Activated CD4-positive, alpha-beta T cell treated with anti-CD3 and anti-CD28 coated beads, Interleukin-2, amount 10 ng/mL, durations not matched to agents 24 days and 14 days (primary cell): ENCODE results near the gene CES5A. TPM values are rescaled to one million over a fixed set of nuclear protein-coding genes. Genes with fewer than 3 reads are reported as not detected.
"Not testable (repeated sequence)": the region's sequence is repeated elsewhere in the genome, so short reads cannot be mapped to it uniquely, and the experiment has no call there.

Experiments
- DNase-seq: peaks from one replicate; pipeline ENCODE4 v3.0.0; 2022
- H3K27ac Mint-ChIP-seq: one replicate; pipeline ENCODE4 v1.8.0; 2022; ENCODE audit warnings: mild to moderate bottlenecking, mixed read lengths
- H3K27me3 Mint-ChIP-seq: one replicate; pipeline ENCODE4 v1.8.0; 2022; ENCODE audit warnings: mixed read lengths
- H3K36me3 Mint-ChIP-seq: one replicate; pipeline ENCODE4 v1.8.0; 2022; ENCODE audit warnings: low read depth, mild to moderate bottlenecking, mixed read lengths
- H3K4me1 Mint-ChIP-seq: one replicate; pipeline ENCODE4 v1.8.0; 2021; ENCODE audit warnings: mixed read lengths
- H3K4me3 Mint-ChIP-seq: one replicate; pipeline ENCODE4 v1.8.0; 2022; ENCODE audit warnings: mild to moderate bottlenecking, moderate library complexity, mixed read lengths
- H3K9me3 Mint-ChIP-seq: one replicate; pipeline ENCODE4 v1.8.0; 2021; ENCODE audit warnings: mixed read lengths
- intact Hi-C: fragments of 100-400 bp; cut with micrococcal nuclease; formaldehyde crosslinking; loops from one replicate; pipeline ENCODE4 v1.15.1; 2023
- total RNA-seq: library from RNA; stranded (reverse); gene quantifications from 2 replicates; pipeline ENCODE4 v1.2.3, GENCODE V29; 2022

Gene CES5A
- not detected in 2 replicates for total RNA-seq

GRCh38 chr16:55875273-55875672 lies at the start of gene CES5A:
Gene CES5A (minus strand): TSS chr16:55875373. CDS start chr16:55875221, 152 bp downstream.
- no peaks in the 10 kb centered on the region for H3K27me3 Mint-ChIP-seq
- no peaks in the 10 kb centered on the region for H3K9me3 Mint-ChIP-seq
- DNase-seq = no peak
- H3K27ac Mint-ChIP-seq = no peak within 1 kb of the TSS
- no peak within 1 kb of the TSS for H3K4me3 Mint-ChIP-seq
- intact Hi-C loops = no loop called here
- no peaks in the 10 kb centered on the region for H3K4me1 Mint-ChIP-seq
- H3K36me3 Mint-ChIP-seq = no peaks in the 10 kb centered on the region

GRCh38 chr16:55922662-55923061 lies 47.5 kb upstream of the CES5A start:
- Mint-ChIP-seq H3K27me3 (peaks cover 21% of the 10 kb centered on the region), H3K27ac (no peak overlapping the region), H3K4me1 (no peaks in the 10 kb centered on the region), H3K36me3 (no peaks in the 10 kb centered on the region), H3K4me3 (no peak overlapping the region), H3K9me3 (no peaks in the 10 kb centered on the region)
- DNase-seq = no peak
- intact Hi-C loops = no loop called here

GRCh38 chr16:55917373-55918160 lies 42.4 kb upstream of the CES5A start:
- no peak for DNase-seq
- Mint-ChIP-seq H3K4me3 (no peak overlapping the region), H3K27me3 (peaks cover 4% of the 10 kb centered on the region), H3K36me3 (no peaks in the 10 kb centered on the region), H3K4me1 (no peaks in the 10 kb centered on the region), H3K9me3 (no peaks in the 10 kb centered on the region), H3K27ac (no peak overlapping the region)
- intact Hi-C loops = no loop called here

GRCh38 chr16:55915096-55915827 lies 40.1 kb upstream of the CES5A start:
- Mint-ChIP-seq H3K27ac (no peak overlapping the region), H3K27me3 (peaks cover 3% of the 10 kb centered on the region), H3K36me3 (no peaks in the 10 kb centered on the region), H3K9me3 (peaks cover 3% of the 10 kb centered on the region), H3K4me3 (no peak overlapping the region), H3K4me1 (no peaks in the 10 kb centered on the region)
- no peak for DNase-seq
- intact Hi-C loops = no loop called here

GRCh38 chr16:55914383-55914782 lies 39.2 kb upstream of the CES5A start:
- DNase-seq = no peak
- Mint-ChIP-seq H3K4me3 (no peak overlapping the region), H3K36me3 (no peaks in the 10 kb centered on the region), H3K4me1 (no peaks in the 10 kb centered on the region), H3K27ac (no peak overlapping the region), H3K27me3 (peaks cover 3% of the 10 kb centered on the region), H3K9me3 (peaks cover 3% of the 10 kb centered on the region)
- intact Hi-C loops = no loop called here

- H3K4me1 Mint-ChIP-seq = no peaks in the 10 kb centered on the region
- no peaks in the 10 kb centered on the region for H3K36me3 Mint-ChIP-seq
- H3K27ac Mint-ChIP-seq = no peak overlapping the region
- H3K27me3 Mint-ChIP-seq = peaks cover 1% of the 10 kb centered on the region
- no peak for DNase-seq
- intact Hi-C loops = no loop called here
- H3K9me3 Mint-ChIP-seq = peaks cover 3% of the 10 kb centered on the region
- H3K4me3 Mint-ChIP-seq = no peak overlapping the region
Observed at GRCh38 chr16:55913716-55914115, 38.5 kb upstream of the CES5A start.

- H3K4me3 Mint-ChIP-seq, DNase-seq, H3K27ac Mint-ChIP-seq, H3K9me3 Mint-ChIP-seq, H3K4me1 Mint-ChIP-seq, H3K36me3 Mint-ChIP-seq, H3K27me3 Mint-ChIP-seq, intact Hi-C loops: not testable (repeated sequence)
Observed at GRCh38 chr16:55913121-55913520, 37.9 kb upstream of the CES5A start.

- intact Hi-C loops = no loop called here
- no peak overlapping the region for H3K4me3 Mint-ChIP-seq
- H3K27me3 Mint-ChIP-seq = no peaks in the 10 kb centered on the region
Observed at GRCh38 chr16:55912022-55912421, 36.8 kb upstream of the CES5A start.

GRCh38 chr16:55911616-55912015 lies 36.4 kb upstream of the CES5A start:
- Mint-ChIP-seq H3K9me3 (peaks cover 3% of the 10 kb centered on the region), H3K4me3 (no peak overlapping the region), H3K36me3 (no peaks in the 10 kb centered on the region), H3K4me1 (no peaks in the 10 kb centered on the region), H3K27me3 (no peaks in the 10 kb centered on the region), H3K27ac (no peak overlapping the region)
- DNase-seq = no peak
- intact Hi-C loops = no loop called here

More at GRCh38 chr16:55912022-55912421, 36.8 kb upstream of the CES5A start:
- Mint-ChIP-seq H3K27ac (no peak overlapping the region), H3K4me1 (no peaks in the 10 kb centered on the region), H3K36me3 (no peaks in the 10 kb centered on the region), H3K9me3 (peaks cover 3% of the 10 kb centered on the region)
- DNase-seq = no peak

- no peaks in the 10 kb centered on the region for H3K4me1 Mint-ChIP-seq
- peaks cover 3% of the 10 kb centered on the region for H3K9me3 Mint-ChIP-seq
- H3K27ac Mint-ChIP-seq = no peak overlapping the region
- H3K36me3 Mint-ChIP-seq = no peaks in the 10 kb centered on the region
- H3K27me3 Mint-ChIP-seq = no peaks in the 10 kb centered on the region
- no peak for DNase-seq
- no peak overlapping the region for H3K4me3 Mint-ChIP-seq
- intact Hi-C loops = no loop called here
Observed at GRCh38 chr16:55909876-55910275, 34.7 kb upstream of the CES5A start.

- no peak for DNase-seq
- intact Hi-C loops = no loop called here
- H3K36me3 Mint-ChIP-seq = no peaks in the 10 kb centered on the region
Observed at GRCh38 chr16:55908641-55909040, 33.5 kb upstream of the CES5A start.

GRCh38 chr16:55907661-55908060 lies 32.5 kb upstream of the CES5A start:
- no peaks in the 10 kb centered on the region for H3K27me3 Mint-ChIP-seq
- no peaks in the 10 kb centered on the region for H3K36me3 Mint-ChIP-seq
- H3K9me3 Mint-ChIP-seq = peaks cover 16% of the 10 kb centered on the region
- no peak overlapping the region for H3K27ac Mint-ChIP-seq
- no peak for DNase-seq
- intact Hi-C loops = no loop called here
- no peak overlapping the region for H3K4me3 Mint-ChIP-seq
- H3K4me1 Mint-ChIP-seq = no peaks in the 10 kb centered on the region

More at GRCh38 chr16:55908641-55909040, 33.5 kb upstream of the CES5A start:
- Mint-ChIP-seq H3K27me3 (no peaks in the 10 kb centered on the region), H3K4me1 (no peaks in the 10 kb centered on the region), H3K9me3 (peaks cover 12% of the 10 kb centered on the region), H3K4me3 (no peak overlapping the region), H3K27ac (no peak overlapping the region)

GRCh38 chr16:55906123-55906522 lies 30.9 kb upstream of the CES5A start:
- intact Hi-C loops = no loop called here
- Mint-ChIP-seq H3K4me3 (no peak overlapping the region), H3K4me1 (no peaks in the 10 kb centered on the region), H3K27ac (no peak overlapping the region), H3K36me3 (no peaks in the 10 kb centered on the region), H3K9me3 (peaks cover 16% of the 10 kb centered on the region), H3K27me3 (no peaks in the 10 kb centered on the region)
- no peak for DNase-seq

- Mint-ChIP-seq H3K9me3 (peaks cover 12% of the 10 kb centered on the region), H3K27ac (no peak overlapping the region), H3K27me3 (no peaks in the 10 kb centered on the region), H3K4me3 (no peak overlapping the region), H3K36me3 (no peaks in the 10 kb centered on the region), H3K4me1 (no peaks in the 10 kb centered on the region)
- no peak for DNase-seq
- intact Hi-C loops = no loop called here
Observed at GRCh38 chr16:55905651-55906050, 30.5 kb upstream of the CES5A start.
